Activated naive CD4-positive, alpha-beta T cell treated with anti-CD3 and anti-CD28 coated beads for 36 hours (primary cell): ENCODE data around the gene MDM1. TPM values are rescaled to one million over a fixed set of nuclear protein-coding genes. Genes with fewer than 3 reads are reported as not detected.

ENCODE experiments used
- CTCF ChIA-PET: fragments of 350-600 bp; sonication (Branson Sonifier 250); formaldehyde crosslinking; loops from one replicate; lab custom pipeline; 2021; ENCODE audit warnings: antibody characterized with exemption; lab: Charles Lee
- DNase-seq: peaks from one replicate; pipeline ENCODE4 v3.0.0-alpha.2; 2020
- H3K27ac Mint-ChIP-seq: one replicate; pipeline ENCODE4 v1.8.0; 2021; ENCODE audit warnings: mild to moderate bottlenecking, mixed read lengths
- H3K27me3 Mint-ChIP-seq: one replicate; pipeline ENCODE4 v1.8.0; 2021; ENCODE audit warnings: low read depth, mixed read lengths
- H3K36me3 Mint-ChIP-seq: one replicate; pipeline ENCODE4 v1.8.0; 2021; ENCODE audit warnings: low read depth, mixed read lengths
- H3K4me1 Mint-ChIP-seq: one replicate; pipeline ENCODE4 v1.8.0; 2021; ENCODE audit warnings: low read depth, mixed read lengths
- H3K4me3 Mint-ChIP-seq: one replicate; pipeline ENCODE4 v1.8.0; 2021; ENCODE audit warnings: mild to moderate bottlenecking, moderate library complexity, mixed read lengths
- H3K9me3 Mint-ChIP-seq: one replicate; pipeline ENCODE4 v1.8.0; 2021; ENCODE audit warnings: mixed read lengths
- intact Hi-C: fragments of 100-400 bp; cut with micrococcal nuclease; formaldehyde crosslinking; loops from one replicate; pipeline ENCODE4 v1.15.1; 2023
- total RNA-seq, 2 experiments: library from RNA; stranded (reverse); gene quantifications; one replicate each; pipeline ENCODE4 v1.2.3, GENCODE V29; 2021

Gene MDM1
- total RNA-seq, 2 experiments from 2014 or later = 16.5 to 20.8 TPM

DNA sequence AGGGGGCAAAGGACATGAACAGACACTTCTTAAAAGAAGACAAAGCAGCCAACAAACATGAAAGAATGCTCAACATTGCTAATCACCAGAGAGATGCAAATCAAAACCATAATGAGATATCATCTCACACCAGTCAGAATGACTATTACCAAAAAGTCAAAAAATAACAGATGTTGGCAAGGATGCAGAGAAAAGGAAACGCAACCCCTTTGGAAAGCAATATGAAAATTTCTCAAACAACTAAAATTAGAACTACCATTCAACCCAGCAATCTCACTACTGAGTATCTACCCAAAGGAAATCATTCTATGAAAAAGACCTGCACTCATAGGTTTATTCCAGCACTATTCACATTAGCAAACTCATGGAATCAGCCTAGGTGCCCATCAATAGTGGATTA lies 25.6 kb downstream of the MDM1 start:
- H3K9me3 Mint-ChIP-seq = no peaks in the 10 kb centered on the region
- no peak overlapping the region for H3K27ac Mint-ChIP-seq
- intact Hi-C loops = loop anchor here (1.0 kb wide), 1 partner anchor 14 kb away; no protein-coding TSS in a partner anchor
- H3K27me3 Mint-ChIP-seq = no peaks in the 10 kb centered on the region
- peaks cover 47% of the 10 kb centered on the region for H3K36me3 Mint-ChIP-seq
- CTCF ChIA-PET = interaction anchor here (0.6 kb wide), 1 partner anchor 72 kb away, joined by 3 read pairs; no protein-coding TSS in a partner anchor
- peaks cover 8% of the 10 kb centered on the region for H3K4me1 Mint-ChIP-seq
- H3K4me3 Mint-ChIP-seq = no peak overlapping the region
- no peak for DNase-seq

DNA sequence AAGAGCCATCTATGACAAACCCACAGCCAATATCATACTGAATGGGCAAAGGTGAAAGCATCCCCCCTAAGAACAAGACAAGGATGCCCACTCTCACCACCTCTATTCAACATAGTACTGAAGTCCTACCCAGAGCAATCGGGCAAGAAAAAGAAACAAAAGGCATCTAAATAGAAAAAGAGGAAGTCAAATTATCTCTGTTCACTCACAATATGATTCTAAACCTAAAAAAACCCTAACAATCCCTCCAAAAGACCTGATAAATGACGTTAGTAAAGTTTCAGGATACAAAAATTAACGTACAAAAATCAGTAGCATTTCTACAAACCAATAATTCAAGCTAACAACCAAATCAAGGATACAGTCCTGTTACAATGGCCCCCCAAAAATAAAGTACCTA lies 26.9 kb downstream of the MDM1 start:
- no peaks in the 10 kb centered on the region for H3K27me3 Mint-ChIP-seq
- peaks cover 2% of the 10 kb centered on the region for H3K9me3 Mint-ChIP-seq
- CTCF ChIA-PET = interaction anchor here (0.8 kb wide), 1 partner anchor 74 kb away, joined by 3 read pairs; no protein-coding TSS in a partner anchor
- intact Hi-C loops = no loop called here
- H3K27ac Mint-ChIP-seq = no peak overlapping the region
- no peak overlapping the region for H3K4me3 Mint-ChIP-seq
- no peak for DNase-seq
- peaks cover 59% of the 10 kb centered on the region for H3K36me3 Mint-ChIP-seq
- peaks cover 8% of the 10 kb centered on the region for H3K4me1 Mint-ChIP-seq

DNA sequence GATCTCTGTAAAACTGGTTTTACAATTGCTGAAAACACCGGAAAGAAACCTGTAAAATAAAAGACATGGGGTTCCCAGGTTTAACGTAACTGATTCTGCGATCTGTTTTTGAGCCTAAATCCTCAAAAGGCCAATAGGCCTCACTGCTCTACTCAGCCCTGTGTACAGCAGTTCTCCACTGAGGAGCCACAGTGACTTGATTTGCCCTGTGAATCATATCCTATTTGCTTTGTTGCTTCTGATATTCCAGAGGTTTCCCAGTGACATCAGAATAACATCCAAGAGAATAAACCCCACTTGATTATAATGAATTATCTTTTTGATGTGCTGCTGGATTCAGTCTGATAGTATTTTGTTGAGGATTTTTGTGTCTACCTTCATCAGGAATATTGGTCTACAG lies 27.5 kb downstream of the MDM1 start:
- Mint-ChIP-seq H3K9me3 (peaks cover 6% of the 10 kb centered on the region), H3K4me1 (peaks cover 8% of the 10 kb centered on the region), H3K27me3 (no peaks in the 10 kb centered on the region), H3K27ac (no peak overlapping the region), H3K36me3 (peaks cover 63% of the 10 kb centered on the region), H3K4me3 (no peak overlapping the region)
- intact Hi-C loops = no loop called here
- CTCF ChIA-PET = no interaction called here
- DNase-seq = no peak

DNA sequence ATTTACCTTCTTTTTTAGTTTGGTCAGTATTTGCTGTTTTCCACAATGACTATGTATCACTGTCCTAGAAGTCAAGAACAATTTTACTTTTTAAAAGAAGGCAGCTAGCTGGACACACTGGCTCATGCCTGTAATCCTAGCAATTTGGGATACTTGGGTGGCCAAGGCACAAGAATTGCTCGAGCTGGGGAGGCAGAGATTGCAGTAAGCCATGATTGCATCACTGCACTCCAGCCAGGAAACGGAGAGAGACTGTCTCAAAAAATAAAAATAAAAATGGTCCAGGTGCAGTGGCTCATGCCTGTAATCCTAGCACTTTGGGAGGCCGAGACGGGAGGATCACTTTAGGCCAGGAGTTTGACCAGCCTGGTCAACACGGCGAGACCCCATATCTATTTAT lies 28.3 kb downstream of the MDM1 start:
- Mint-ChIP-seq H3K27me3 (no peaks in the 10 kb centered on the region), H3K36me3 (peaks cover 67% of the 10 kb centered on the region), H3K9me3 (peaks cover 6% of the 10 kb centered on the region), H3K4me1 (peaks cover 8% of the 10 kb centered on the region), H3K27ac (no peak overlapping the region), H3K4me3 (no peak overlapping the region)
- intact Hi-C loops = no loop called here
- no peak for DNase-seq
- CTCF ChIA-PET = no interaction called here

DNA sequence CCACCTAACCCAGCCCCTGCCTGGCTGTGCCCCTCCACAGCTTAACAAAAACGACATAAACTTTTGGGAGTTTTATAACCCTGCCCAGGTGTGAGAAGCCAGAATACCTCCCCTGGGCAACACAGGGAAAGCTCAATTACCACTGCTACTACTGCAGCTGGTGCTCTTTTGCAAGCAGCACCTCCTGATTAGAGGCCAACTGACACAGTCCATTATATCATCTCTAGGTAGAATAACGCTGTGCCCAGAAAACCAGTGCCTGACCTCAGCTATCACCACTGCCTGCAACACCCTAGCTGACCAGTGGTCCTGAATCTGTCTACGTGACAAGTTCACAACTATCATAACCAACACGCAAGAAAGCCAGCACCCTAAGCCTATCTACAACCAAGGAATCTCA lies 34.2 kb downstream of the MDM1 start:
- Mint-ChIP-seq H3K27me3 (peaks cover 2% of the 10 kb centered on the region), H3K36me3 (peaks cover 56% of the 10 kb centered on the region), H3K27ac (no peak overlapping the region), H3K4me3 (no peak overlapping the region), H3K4me1 (peaks cover 9% of the 10 kb centered on the region), H3K9me3 (peaks cover 6% of the 10 kb centered on the region)
- no peak for DNase-seq
- intact Hi-C loops = no loop called here
- CTCF ChIA-PET = interaction anchor here (1.1 kb wide), 1 partner anchor 257 kb away, joined by 3 read pairs; no protein-coding TSS in a partner anchor

DNA sequence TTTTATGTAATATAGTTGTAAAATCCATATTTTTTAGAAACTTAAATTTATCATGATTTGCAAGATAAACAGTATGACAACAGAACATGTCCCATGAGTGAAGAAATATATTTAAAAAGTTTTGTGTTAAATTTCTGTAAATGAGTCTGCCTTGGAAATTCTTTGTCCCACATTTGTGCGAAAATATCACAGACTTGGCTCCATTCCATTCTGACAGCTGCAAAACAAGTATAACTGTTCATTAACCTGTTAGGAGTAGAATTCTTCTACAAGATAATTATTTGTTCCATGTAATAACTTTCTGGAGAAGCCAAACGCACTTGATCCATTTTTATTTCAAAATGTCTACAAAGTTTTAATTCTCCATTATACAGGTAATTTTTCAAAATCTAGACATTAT lies 37.9 kb downstream of the MDM1 start:
- Mint-ChIP-seq H3K27ac (no peak overlapping the region), H3K4me1 (peaks cover 42% of the 10 kb centered on the region)
- intact Hi-C loops = loop anchor here (5.0 kb wide), 3 partner anchors 492 to 638 kb away; partner anchors contain the start of gene CPM

DNA sequence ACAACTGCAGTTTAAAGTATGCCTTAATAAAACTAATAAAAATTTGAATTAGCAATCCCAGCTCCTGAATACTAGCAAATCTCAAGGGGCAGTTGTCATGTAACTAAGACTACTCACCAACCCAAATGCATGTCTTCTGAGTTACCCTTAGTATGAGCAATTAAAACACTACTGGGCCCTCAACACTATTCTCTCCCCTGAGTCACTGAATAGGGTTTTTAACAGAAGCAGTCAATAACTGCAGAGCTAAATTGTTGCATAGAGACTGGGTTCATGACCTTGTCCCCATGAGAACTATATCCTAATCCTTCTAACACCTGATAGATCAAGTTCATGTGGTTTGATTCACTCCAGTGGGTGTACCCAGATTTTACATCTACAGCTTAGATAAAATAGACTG lies 38.8 kb downstream of the MDM1 start:
- intact Hi-C loops = loop anchor here (2.0 to 5.0 kb wide), 5 partner anchors 155 to 639 kb away; partner anchors contain the start of gene CPM
- Mint-ChIP-seq H3K27ac (no peak overlapping the region), H3K27me3 (peaks cover 2% of the 10 kb centered on the region), H3K4me3 (no peak overlapping the region), H3K9me3 (peaks cover 1% of the 10 kb centered on the region), H3K4me1 (peaks cover 42% of the 10 kb centered on the region), H3K36me3 (peaks cover 14% of the 10 kb centered on the region)
- CTCF ChIA-PET = interaction anchor here (0.5 to 2.3 kb wide), 4 partner anchors 24 to 985 kb away, joined by 3 to 13 read pairs (median 3); no protein-coding TSS in a partner anchor
- DNase-seq = no peak

More for the DNA sequence above, 37.9 kb downstream of the MDM1 start:
- CTCF ChIA-PET = no interaction called here
- Mint-ChIP-seq H3K4me3 (no peak overlapping the region), H3K27me3 (peaks cover 2% of the 10 kb centered on the region), H3K9me3 (no peaks in the 10 kb centered on the region), H3K36me3 (peaks cover 24% of the 10 kb centered on the region)
- no peak for DNase-seq

DNA sequence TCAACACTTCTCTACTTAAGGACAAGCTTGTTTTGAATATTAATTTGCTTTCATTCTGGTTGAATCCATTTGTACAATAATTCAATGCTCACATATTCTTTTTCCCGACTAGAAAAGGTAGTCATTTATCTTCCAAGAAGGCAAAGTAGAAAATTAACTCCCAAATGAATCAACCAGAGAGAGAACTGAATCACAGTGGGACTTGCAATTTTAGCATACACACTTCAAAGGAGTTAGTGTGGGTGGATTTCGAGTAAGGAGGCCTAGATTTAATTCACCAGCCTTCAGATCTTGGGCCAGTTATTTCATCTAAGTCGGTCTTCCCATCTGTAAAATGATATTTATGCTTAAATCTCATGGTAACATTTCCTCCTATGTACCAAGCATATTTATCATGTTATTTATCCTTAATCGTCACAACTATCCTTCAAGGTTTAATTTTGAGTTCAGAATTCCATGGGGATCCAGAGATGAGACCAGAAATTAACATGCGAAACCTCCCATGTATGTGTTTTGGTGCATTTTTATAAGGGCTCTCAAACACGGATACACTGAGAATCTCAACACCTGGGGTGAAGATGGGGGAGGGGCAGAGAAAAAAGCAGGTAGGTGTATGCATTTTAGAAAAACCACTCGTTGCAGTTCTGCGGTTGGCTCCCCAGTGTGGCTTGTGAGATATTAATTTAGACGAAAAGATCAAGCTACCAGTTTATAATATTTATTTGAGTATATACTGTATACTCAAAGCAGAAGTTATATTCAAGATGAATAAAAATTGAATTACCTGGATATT lies 39.8 kb downstream of the MDM1 start:
- no peak overlapping the region for H3K4me3 Mint-ChIP-seq
- H3K4me1 Mint-ChIP-seq = peaks cover 42% of the 10 kb centered on the region
- DNase-seq = peak; percentile 24
- intact Hi-C loops = loop anchor here (1.0 to 5.0 kb wide), 6 partner anchors 14 to 640 kb away; partner anchors contain the start of gene CPM
- H3K9me3 Mint-ChIP-seq = peaks cover 3% of the 10 kb centered on the region
- H3K27ac Mint-ChIP-seq = peak overlapping the region; percentile 50
- H3K36me3 Mint-ChIP-seq = peaks cover 14% of the 10 kb centered on the region
- peaks cover 4% of the 10 kb centered on the region for H3K27me3 Mint-ChIP-seq
- CTCF ChIA-PET = interaction anchor here (0.5 to 2.3 kb wide), 4 partner anchors 25 to 93 kb away, joined by 3 to 13 read pairs (median 4); no protein-coding TSS in a partner anchor

DNA sequence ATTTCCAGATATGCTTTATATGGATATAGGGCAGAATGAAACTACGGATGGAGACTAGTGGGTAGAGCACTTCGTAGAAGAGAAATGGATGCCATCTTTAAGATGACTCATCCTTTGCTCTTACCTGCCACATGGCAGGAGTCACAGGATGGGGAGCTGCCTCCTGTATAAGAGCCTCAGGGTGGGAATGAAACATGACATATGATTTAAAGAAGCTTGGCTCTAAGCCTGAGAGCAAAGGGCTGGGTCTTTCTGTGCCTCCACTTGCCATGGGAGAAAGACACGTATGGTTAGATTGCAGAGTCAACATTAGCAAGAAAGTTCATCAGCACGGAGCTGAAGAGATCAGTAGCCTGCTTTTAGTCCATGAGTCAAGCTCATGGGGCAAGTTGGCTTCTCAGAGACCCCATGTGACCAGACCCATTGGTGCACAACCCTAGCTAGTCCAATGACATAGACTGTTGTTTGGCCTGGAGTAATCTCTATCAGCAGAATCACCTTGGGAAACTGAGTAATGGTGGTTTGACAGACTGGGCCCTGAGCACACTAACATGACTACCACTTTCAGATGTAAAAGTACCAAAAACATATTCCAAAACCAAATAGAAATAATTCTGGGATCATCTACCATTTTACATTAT lies 40.6 kb downstream of the MDM1 start:
- no peak for DNase-seq
- Mint-ChIP-seq H3K27me3 (peaks cover 4% of the 10 kb centered on the region), H3K36me3 (peaks cover 12% of the 10 kb centered on the region), H3K27ac (no peak overlapping the region), H3K4me3 (no peak overlapping the region), H3K4me1 (peaks cover 41% of the 10 kb centered on the region), H3K9me3 (peaks cover 3% of the 10 kb centered on the region)
- CTCF ChIA-PET = interaction anchor here (0.8 to 2.3 kb wide), 3 partner anchors 25 to 68 kb away, joined by 3 to 13 read pairs (median 6); no protein-coding TSS in a partner anchor
- intact Hi-C loops = loop anchor here (1.0 to 5.0 kb wide), 8 partner anchors 15 to 767 kb away; partner anchors contain the start of gene CPM

DNA sequence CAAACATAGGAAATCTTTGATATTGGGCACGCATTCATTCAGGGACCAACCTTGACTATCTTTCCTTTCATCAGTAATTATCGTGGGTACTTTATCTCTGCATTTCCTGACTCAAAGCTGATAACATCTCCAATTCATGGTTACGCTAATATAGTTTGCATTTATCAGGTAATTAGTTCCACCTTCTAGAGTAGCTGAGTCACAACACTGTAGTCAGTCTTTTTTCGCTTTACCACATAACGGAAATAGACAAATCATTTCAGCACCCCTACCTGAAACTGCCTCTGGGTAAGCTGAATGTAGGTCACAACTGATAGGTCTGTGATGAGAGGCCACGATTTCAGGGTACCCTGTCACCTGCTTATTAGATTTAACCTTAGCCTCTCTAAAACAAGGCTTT lies 42.0 kb downstream of the MDM1 start:
- Mint-ChIP-seq H3K4me1 (peaks cover 41% of the 10 kb centered on the region), H3K9me3 (peaks cover 3% of the 10 kb centered on the region), H3K27ac (no peak overlapping the region), H3K36me3 (peaks cover 10% of the 10 kb centered on the region), H3K27me3 (peaks cover 12% of the 10 kb centered on the region), H3K4me3 (no peak overlapping the region)
- CTCF ChIA-PET = interaction anchor here (0.6 to 1.0 kb wide), 4 partner anchors 66 to 250 kb away, joined by 3 to 4 read pairs (median 3); no protein-coding TSS in a partner anchor
- DNase-seq = peak; percentile 65
- intact Hi-C loops = loop anchor here (1.0 to 5.0 kb wide), 10 partner anchors 12 to 769 kb away; partner anchors contain the start of gene CPM

DNA sequence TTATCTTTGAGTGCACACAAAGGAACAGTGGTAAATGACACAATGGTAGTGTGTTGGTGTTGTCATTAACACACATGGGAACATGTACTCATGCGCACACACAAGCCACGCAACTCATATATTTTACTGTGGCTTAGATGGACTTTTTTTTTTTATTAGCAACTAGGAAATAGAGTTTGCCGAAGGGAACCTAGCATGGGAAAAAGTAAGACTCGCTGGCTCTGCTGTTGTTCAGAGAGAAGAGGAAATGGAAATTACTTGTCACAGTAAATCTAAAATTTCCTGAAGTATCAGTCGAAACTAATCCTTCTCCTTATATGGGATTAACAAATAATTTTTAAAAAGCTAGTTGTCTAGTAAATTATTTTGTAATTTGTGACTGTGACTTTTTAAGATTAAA lies 45.1 kb downstream of the MDM1 start:
- H3K9me3 Mint-ChIP-seq = peaks cover 3% of the 10 kb centered on the region
- no peaks in the 10 kb centered on the region for H3K36me3 Mint-ChIP-seq
- H3K27me3 Mint-ChIP-seq = peaks cover 18% of the 10 kb centered on the region
- no peak overlapping the region for H3K4me3 Mint-ChIP-seq
- CTCF ChIA-PET = interaction anchor here (0.5 kb wide), 1 partner anchor 931 kb away, joined by 4 read pairs; no protein-coding TSS in a partner anchor
- H3K4me1 Mint-ChIP-seq = peaks cover 26% of the 10 kb centered on the region
- intact Hi-C loops = no loop called here
- DNase-seq = no peak
- H3K27ac Mint-ChIP-seq = no peak overlapping the region

DNA sequence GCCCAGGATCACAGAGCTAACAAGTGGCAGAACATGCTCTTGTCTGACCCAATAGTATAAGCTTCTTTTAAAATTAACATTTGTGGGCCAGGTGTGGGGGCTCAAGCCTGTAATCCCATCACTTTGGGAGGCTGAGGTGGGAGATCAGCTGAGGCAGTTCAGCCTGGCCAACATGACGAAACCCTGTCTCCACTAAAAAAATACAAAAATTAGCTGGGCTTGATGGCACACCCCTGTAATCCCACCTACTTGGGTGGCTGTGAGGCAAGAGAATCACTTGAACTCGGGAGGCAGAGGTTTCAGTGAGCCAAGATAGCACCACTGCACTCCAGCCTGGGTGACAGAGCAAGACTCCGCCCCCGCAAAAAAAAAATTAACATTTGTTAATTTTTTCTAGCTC lies 45.8 kb downstream of the MDM1 start:
- no peaks in the 10 kb centered on the region for H3K36me3 Mint-ChIP-seq
- DNase-seq = no peak
- H3K4me1 Mint-ChIP-seq = peaks cover 25% of the 10 kb centered on the region
- H3K9me3 Mint-ChIP-seq = peaks cover 3% of the 10 kb centered on the region
- peaks cover 18% of the 10 kb centered on the region for H3K27me3 Mint-ChIP-seq
- CTCF ChIA-PET = interaction anchor here (1.2 kb wide), 1 partner anchor 50 kb away, joined by 3 read pairs; no protein-coding TSS in a partner anchor
- intact Hi-C loops = no loop called here
- H3K4me3 Mint-ChIP-seq = no peak overlapping the region
- no peak overlapping the region for H3K27ac Mint-ChIP-seq
